ENCODE measurements around the gene PSMB8. TPM values are rescaled to one million over a fixed set of nuclear protein-coding genes. Genes with fewer than 3 reads are reported as not detected.

PSMB8 gene
- total and polyA plus RNA-seq, 2 of the 4 experiments (the other 2 are of a cell fraction), result 31.6 to 33.3 TPM

GRCh38 chr6:32807020-32807580 is 36.7 kb downstream of the PSMB8 start:
- TF ChIP-seq RAD21 (IDR thresholded peaks at IDR 0.05; ENCODE audit: low read length), result no peak
- TF ChIP-seq MAFK (IDR thresholded peaks at IDR 0.05; ENCODE audit: low read depth, low read length), result no peak
- no peak for TF ChIP-seq USF2 (IDR thresholded peaks at IDR 0.05; ENCODE audit: low read depth, low read length)
- TF ChIP-seq CHD1 (IDR thresholded peaks at IDR 0.05; ENCODE audit: low read depth, low read length), result no peak
- TF ChIP-seq RFX5 (IDR thresholded peaks at IDR 0.05; ENCODE audit: low read depth, low read length), result no peak
- no peak for TF ChIP-seq CEBPB (IDR thresholded peaks at IDR 0.05; ENCODE audit: low read depth, low read length)
- no peak for TF ChIP-seq CTCF (conservative IDR thresholded peaks at IDR 0.05; ENCODE audit: low read depth, low read length)
- TF ChIP-seq ELK1 (IDR thresholded peaks at IDR 0.05; ENCODE audit: borderline replicate concordance, low read depth, low read length), result no peak
- TF ChIP-seq MXI1 (IDR thresholded peaks at IDR 0.05; ENCODE audit: borderline replicate concordance, low read depth, low read length), result no peak
- TF ChIP-seq FOS (IDR thresholded peaks at IDR 0.05; ENCODE audit: low read depth, low read length), result no peak
- no peak for TF ChIP-seq POLR2A (IDR thresholded peaks at IDR 0.05; ENCODE audit: low read depth, low read length)
- TF ChIP-seq NFE2L2 (IDR thresholded peaks at IDR 0.05; ENCODE audit: low read depth, low read length), result no peak
- no peak for TF ChIP-seq MAZ (IDR thresholded peaks at IDR 0.05; ENCODE audit: borderline replicate concordance, low read depth, low read length)
- no peak for TF ChIP-seq RCOR1 (IDR thresholded peaks at IDR 0.05; ENCODE audit: insufficient replicate concordance, low read length)
- TF ChIP-seq BHLHE40 (IDR thresholded peaks at IDR 0.05; ENCODE audit: low read depth, low read length), result no peak
- H2AFZ ChIP-seq (replicated peaks; ENCODE audit: low read length, poor library complexity), result no peak overlapping the region
- H2BK20ac ChIP-seq (ENCODE audit: low read depth, low read length), result no peak overlapping the region
- no peak overlapping the region for H3K4me3 ChIP-seq (ENCODE audit: insufficient read depth, low read depth, low read length)
- H3K4ac ChIP-seq (ENCODE audit: low read depth, low read length), result no peak overlapping the region
- no peaks in the 10 kb centered on the region for H3K36me3 ChIP-seq (ENCODE audit: control insufficient read depth, insufficient read depth, low read length)
- dilution Hi-C loops (cut with HindIII; ENCODE audit: low sequenced_read_pairs, unreplicated experiment) (no loop called here), in situ Hi-C loops (cut with MboI; ENCODE audit: low sequenced_read_pairs) (no loop called here), intact Hi-C loops (cut with micrococcal nuclease) (no loop called here)
- no peak overlapping the region for H3K14ac ChIP-seq (replicated peaks; ENCODE audit: low read depth, low read length)
- no peak overlapping the region for H3K4me2 ChIP-seq (ENCODE audit: low read depth, low read length)
- H3K56ac ChIP-seq (ENCODE audit: extremely low read depth, insufficient read depth, low read length), result no peak overlapping the region
- H2AK9ac ChIP-seq (replicated peaks; ENCODE audit: low read depth, low read length, poor library complexity), result no peak overlapping the region
- no peaks in the 10 kb centered on the region for H4K20me1 ChIP-seq (ENCODE audit: insufficient read depth, low read length)
- H3K23ac ChIP-seq (ENCODE audit: low read depth, low read length), result no peak overlapping the region
- ChIA-PET CTCF (interaction anchor here (1.1 kb wide), 1 partner anchor 20 kb away, joined by 3 read pairs; no protein-coding TSS in a partner anchor), POLR2A (ENCODE audit: unreplicated experiment) (no interaction called here)
- BruUV-seq (replicated peaks), result no TSS peak
- H4K8ac ChIP-seq (ENCODE audit: low read depth in 2 of 2, low read length in 2 of 2), result no peak overlapping the region
- H4K5ac ChIP-seq (ENCODE audit: low read depth, low read length), result no peak overlapping the region
- H3K27ac ChIP-seq (ENCODE audit: insufficient read depth, low read length), result no peak overlapping the region
- H2BK120ac ChIP-seq (ENCODE audit: low read depth, low read length), result no peak overlapping the region
- no peaks in the 10 kb centered on the region for H3K4me1 ChIP-seq (ENCODE audit: control insufficient read depth, insufficient read depth, low read length)
- no peak overlapping the region for H4K91ac ChIP-seq (ENCODE audit: insufficient read depth, low read depth, low read length)
- H2AK5ac ChIP-seq (ENCODE audit: low read depth, low read length), result no peak overlapping the region
- H3K27me3 ChIP-seq (ENCODE audit: control insufficient read depth, insufficient read depth, low read length), result no peaks in the 10 kb centered on the region; the same call in 1 of the 2 replicates
- H3K9me3 ChIP-seq (ENCODE audit: control insufficient read depth, insufficient read depth, low read length), result no peaks in the 10 kb centered on the region
- H3K9ac ChIP-seq (ENCODE audit: low read depth, low read length), result no peak overlapping the region
- H2BK5ac ChIP-seq (ENCODE audit: low read depth, low read length, poor library complexity, severe bottlenecking), result no peak overlapping the region
- ATAC-seq (ENCODE audit: low read depth) (no peak), DNase-seq (no peak)
- no peak overlapping the region for H3K18ac ChIP-seq (ENCODE audit: low read depth, low read length)
- no peaks in the 10 kb centered on the region for H3K79me1 ChIP-seq (ENCODE audit: low read depth in 1 of 2, low read length in 2 of 2)
- no CpG with 5 or more reads among the region's 5 CpGs for WGBS, 2 experiments (ENCODE audit: extremely low coverage in 2 of 2, insufficient read length in 1 of 2)
- no peaks in the 10 kb centered on the region for H3K9me1 ChIP-seq (ENCODE audit: insufficient read depth, low read length)
- H2BK15ac ChIP-seq (ENCODE audit: low read depth, low read length), result no peak overlapping the region

All from IMR-90 (cell line).